ENCODE results near the gene ARHGAP33. TPM values are rescaled to one million over a fixed set of nuclear protein-coding genes. Genes with fewer than 3 reads are reported as not detected.

The ARHGAP33 gene, protein sequence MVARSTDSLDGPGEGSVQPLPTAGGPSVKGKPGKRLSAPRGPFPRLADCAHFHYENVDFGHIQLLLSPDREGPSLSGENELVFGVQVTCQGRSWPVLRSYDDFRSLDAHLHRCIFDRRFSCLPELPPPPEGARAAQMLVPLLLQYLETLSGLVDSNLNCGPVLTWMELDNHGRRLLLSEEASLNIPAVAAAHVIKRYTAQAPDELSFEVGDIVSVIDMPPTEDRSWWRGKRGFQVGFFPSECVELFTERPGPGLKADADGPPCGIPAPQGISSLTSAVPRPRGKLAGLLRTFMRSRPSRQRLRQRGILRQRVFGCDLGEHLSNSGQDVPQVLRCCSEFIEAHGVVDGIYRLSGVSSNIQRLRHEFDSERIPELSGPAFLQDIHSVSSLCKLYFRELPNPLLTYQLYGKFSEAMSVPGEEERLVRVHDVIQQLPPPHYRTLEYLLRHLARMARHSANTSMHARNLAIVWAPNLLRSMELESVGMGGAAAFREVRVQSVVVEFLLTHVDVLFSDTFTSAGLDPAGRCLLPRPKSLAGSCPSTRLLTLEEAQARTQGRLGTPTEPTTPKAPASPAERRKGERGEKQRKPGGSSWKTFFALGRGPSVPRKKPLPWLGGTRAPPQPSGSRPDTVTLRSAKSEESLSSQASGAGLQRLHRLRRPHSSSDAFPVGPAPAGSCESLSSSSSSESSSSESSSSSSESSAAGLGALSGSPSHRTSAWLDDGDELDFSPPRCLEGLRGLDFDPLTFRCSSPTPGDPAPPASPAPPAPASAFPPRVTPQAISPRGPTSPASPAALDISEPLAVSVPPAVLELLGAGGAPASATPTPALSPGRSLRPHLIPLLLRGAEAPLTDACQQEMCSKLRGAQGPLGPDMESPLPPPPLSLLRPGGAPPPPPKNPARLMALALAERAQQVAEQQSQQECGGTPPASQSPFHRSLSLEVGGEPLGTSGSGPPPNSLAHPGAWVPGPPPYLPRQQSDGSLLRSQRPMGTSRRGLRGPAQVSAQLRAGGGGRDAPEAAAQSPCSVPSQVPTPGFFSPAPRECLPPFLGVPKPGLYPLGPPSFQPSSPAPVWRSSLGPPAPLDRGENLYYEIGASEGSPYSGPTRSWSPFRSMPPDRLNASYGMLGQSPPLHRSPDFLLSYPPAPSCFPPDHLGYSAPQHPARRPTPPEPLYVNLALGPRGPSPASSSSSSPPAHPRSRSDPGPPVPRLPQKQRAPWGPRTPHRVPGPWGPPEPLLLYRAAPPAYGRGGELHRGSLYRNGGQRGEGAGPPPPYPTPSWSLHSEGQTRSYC
- 5.1 TPM for total RNA-seq

- DNase-seq = peak; percentile 93
These were observed at the start of gene ARHGAP33 for GRCh38 chr19:35775298-35776101. Gene ARHGAP33, plus strand, starts transcription at chr19:35775564. Its CDS starts 95 bp downstream, at chr19:35775659.

DNA sequence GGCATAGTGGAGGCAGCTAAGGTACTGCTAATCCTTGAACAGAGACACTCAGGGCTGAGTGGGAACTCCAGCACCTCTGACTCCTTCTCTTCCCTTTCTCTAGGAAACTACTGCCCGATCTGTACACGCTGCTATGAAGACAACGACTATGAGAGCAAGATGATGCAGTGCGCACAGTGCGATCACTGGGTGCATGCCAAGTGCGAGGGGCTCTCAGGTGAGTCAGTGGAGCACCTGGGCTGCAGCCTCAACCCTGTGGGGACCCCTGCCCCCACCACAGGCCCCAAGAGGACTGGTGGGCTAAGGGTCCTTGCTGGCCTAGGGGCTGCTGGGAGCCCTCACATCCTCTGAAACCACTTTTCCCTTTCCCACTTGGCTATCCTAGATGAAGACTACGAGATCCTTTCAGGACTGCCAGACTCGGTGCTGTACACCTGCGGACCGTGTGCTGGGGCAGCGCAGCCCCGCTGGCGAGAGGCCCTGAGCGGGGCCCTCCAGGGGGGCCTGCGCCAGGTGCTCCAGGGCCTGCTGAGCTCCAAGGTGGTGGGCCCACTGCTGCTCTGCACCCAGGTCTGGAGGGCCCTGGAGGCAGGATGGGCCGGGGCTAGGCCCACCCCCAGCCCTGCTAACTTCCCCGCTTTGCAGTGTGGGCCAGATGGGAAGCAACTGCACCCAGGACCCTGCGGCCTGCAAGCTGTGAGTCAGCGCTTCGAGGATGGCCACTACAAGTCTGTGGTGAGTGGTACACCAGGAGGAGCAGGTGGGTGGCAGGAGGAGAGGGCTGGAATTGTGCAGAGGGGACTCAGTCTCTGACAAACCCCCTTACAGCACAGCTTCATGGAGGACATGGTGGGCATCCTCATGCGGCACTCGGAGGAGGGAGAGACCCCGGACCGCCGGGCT is 48.1 kb upstream of the ARHGAP33 start:
- no peak for DNase-seq

- DNase-seq = no peak
These were observed 47.2 kb upstream of the ARHGAP33 start for GRCh38 chr19:35727956-35728706.

DNA sequence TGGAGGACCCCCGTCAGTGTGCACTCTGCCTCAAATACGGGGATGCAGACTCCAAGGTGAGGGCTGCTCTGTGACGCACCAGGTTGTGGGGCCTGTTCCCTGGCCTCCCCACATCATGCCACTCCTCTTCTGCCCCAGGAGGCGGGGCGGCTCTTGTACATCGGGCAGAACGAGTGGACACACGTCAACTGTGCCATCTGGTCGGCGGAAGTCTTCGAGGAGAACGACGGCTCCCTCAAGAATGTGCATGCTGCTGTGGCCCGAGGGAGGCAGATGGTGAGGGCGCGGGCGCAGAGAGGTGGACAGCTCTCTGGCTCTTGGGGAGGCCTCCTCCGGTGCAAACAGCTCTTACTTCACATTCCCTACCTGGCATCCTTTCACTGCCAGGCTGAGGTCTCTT is 46.3 kb upstream of the ARHGAP33 start:
- DNase-seq = no peak

DNA sequence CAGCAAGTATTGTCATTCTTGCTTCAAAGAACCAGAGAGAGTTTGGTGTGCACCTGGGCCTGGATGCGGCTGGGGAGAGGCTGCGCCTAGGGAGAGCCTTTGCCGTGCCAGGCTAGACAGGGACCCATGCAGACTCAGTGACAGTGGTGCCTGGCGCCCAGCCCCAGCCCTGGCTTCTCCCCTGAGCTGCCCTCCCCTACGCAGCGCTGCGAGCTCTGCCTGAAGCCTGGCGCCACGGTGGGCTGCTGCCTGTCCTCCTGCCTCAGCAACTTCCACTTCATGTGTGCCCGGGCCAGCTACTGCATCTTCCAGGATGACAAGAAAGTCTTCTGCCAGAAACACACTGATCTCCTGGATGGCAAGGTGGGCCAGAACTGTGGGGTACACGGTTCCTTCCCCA is 45.6 kb upstream of the ARHGAP33 start:
- no peak for DNase-seq

- no peak for DNase-seq
These were observed 45.0 kb upstream of the ARHGAP33 start for GRCh38 chr19:35730326-35730725.

GRCh38 chr19:35731353-35731752 is 44.0 kb upstream of the ARHGAP33 start:
- no peak for DNase-seq

- DNase-seq = no peak
These were observed 43.5 kb upstream of the ARHGAP33 start for GRCh38 chr19:35731779-35732405.

DNA sequence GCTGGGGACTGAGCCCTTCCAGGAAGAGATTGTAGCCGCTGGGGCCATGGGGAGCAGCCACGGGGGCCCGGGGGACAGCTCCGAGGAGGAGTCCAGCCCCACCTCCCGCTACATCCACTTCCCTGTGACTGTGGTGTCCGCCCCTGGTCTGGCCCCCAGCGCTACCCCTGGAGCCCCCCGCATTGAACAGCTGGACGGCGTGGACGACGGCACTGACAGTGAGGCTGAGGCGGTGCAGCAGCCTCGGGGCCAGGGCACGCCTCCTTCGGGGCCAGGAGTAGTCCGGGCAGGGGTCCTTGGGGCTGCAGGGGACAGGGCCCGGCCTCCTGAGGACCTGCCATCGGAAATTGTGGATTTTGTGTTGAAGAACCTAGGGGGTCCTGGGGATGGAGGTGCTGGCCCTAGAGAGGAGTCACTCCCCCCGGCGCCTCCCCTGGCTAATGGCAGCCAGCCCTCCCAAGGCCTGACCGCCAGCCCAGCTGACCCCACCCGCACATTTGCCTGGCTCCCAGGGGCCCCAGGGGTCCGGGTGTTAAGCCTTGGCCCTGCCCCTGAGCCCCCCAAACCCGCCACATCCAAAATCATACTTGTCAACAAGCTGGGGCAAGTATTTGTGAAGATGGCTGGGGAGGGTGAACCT is 42.7 kb upstream of the ARHGAP33 start:
- DNase-seq = no peak

GRCh38 chr19:35733180-35734125 is 41.9 kb upstream of the ARHGAP33 start:
- DNase-seq = no peak

- DNase-seq = no peak
These were observed 41.1 kb upstream of the ARHGAP33 start for GRCh38 chr19:35734273-35734672.

GRCh38 chr19:35734889-35735288 is 40.5 kb upstream of the ARHGAP33 start:
- DNase-seq = no peak

DNA sequence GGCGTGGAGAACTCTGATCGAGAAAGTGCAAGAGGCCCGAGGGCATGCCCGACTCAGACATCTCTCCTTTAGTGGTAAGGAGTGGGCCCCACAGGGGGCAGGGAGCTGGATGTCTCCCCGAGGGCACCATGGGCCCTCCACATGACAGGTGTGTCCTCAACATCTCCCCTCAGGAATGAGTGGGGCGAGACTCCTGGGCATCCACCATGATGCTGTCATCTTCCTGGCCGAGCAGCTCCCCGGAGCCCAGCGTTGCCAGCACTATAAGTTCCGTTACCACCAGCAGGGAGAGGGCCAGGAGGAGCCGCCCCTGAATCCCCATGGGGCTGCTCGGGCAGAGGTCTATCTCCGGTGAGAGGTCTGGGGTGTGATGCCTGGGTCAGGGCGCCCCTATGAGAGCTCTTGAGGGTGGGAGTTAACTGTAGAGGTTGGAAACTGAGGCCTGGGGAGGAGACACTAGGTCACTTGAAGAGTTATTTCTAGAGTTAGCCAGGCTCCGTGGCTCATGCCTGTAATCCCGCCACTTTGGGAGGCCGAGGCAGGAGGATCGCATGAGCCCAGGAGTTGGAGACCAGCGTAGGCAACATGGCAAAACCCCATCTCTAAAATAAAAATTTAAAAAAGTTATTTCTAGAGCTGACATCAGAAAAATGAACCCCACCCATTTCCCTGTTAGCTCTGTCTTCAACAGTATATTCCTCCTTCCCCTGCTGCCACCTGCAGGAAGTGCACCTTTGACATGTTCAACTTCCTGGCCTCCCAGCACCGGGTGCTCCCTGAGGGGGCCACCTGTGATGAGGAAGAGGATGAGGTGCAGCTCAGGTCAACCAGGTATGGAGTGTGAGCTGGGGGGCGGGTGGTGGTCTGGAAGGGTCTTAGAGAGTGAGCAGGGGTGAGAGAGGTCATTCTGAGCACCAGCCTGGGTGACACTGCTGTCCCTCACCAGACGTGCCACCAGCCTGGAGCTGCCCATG is 38.2 kb upstream of the ARHGAP33 start:
- DNase-seq = no peak

DNA sequence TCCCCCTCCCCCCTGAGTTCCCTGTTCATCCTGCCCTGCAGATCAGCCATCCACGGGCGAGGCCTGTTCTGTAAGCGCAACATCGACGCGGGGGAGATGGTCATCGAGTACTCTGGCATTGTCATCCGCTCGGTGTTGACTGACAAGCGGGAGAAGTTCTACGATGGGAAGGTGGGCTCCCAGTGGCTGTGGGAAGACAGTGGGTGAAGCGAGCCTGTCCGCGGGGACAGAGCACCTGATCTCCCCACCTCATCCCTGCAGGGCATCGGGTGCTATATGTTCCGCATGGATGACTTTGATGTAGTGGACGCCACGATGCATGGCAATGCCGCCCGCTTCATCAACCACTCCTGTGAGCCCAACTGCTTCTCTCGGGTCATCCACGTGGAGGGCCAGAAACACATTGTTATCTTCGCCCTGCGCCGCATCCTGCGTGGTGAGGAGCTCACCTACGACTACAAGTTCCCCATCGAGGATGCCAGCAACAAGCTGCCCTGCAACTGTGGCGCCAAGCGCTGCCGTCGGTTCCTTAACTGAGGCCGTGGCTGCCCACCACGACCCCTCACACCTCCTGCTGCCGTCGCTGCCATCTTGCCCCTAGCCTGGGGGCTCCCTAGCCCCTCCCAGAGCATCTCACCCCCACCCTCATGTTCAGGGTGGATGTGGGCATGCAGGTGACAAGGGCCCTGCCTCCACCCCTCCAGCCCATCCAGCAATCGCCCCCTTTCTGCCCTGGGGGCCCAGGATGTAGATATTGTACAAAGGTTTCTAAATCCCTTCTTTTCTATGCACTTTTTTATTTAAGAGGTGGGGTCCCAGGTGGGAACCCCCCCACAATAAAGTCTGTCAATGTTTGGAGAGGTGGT is 37.1 kb upstream of the ARHGAP33 start:
- no peak for DNase-seq

- DNase-seq = no peak
These were observed 36.5 kb upstream of the ARHGAP33 start for GRCh38 chr19:35738887-35739229.

All from skin of body (tissue), 2 donors.